HEK293T (cell line): ENCODE measurements around the gene FARP2.
"Not testable (repeated sequence)": the region's sequence is repeated elsewhere in the genome, so short reads cannot be mapped to it uniquely, and the experiment has no call there.

Source experiments
- CTCF ChIA-PET: fragments of 350-600 bp; formaldehyde crosslinking; extraction: SDS; loops from one replicate; lab custom pipeline; 2021; ENCODE audit warnings: antibody characterized with exemption, inconsistent platforms; lab: Yijun Ruan, JAX
- POLR2A ChIA-PET: fragments of 350-600 bp; formaldehyde crosslinking; extraction: SDS; loops from one replicate; lab custom pipeline; 2020; ENCODE audit warnings: antibody characterized with exemption, inconsistent platforms; lab: Yijun Ruan, JAX
- DNase-seq: peaks from one replicate; pipeline ENCODE4 v3.0.0; 2012; ENCODE audit warnings: mixed read lengths; ENCODE audit errors: extremely low spot score
- ARNT ChIP-seq: fragments of 450-650 bp; IDR thresholded peaks from 2 replicates; pipeline ENCODE4 v1.6.1; 2017; ENCODE audit warnings: mild to moderate bottlenecking
- BHLHE40 ChIP-seq: fragments of 450-650 bp; IDR thresholded peaks from 2 replicates; pipeline ENCODE4 v1.6.1; 2016; ENCODE audit warnings: mild to moderate bottlenecking, moderate library complexity, borderline replicate concordance
- CTBP1 ChIP-seq: fragments of 450-650 bp; IDR thresholded peaks from 2 replicates; pipeline ENCODE4 v1.6.1; 2016; ENCODE audit warnings: borderline replicate concordance
- ELF4 ChIP-seq: fragments of 450-650 bp; IDR thresholded peaks from 2 replicates; pipeline ENCODE4 v1.6.1; 2017; ENCODE audit warnings: antibody characterized with exemption
- FOXA1 ChIP-seq: fragments of 450-650 bp; IDR thresholded peaks from 2 replicates; pipeline ENCODE4 v1.6.1; 2016; ENCODE audit warnings: mild to moderate bottlenecking
- FOXK2 ChIP-seq: fragments of 450-650 bp; IDR thresholded peaks from 2 replicates; pipeline ENCODE4 v1.6.1; 2016; ENCODE audit warnings: mild to moderate bottlenecking
- FOXM1 ChIP-seq: fragments of 450-650 bp; IDR thresholded peaks from 2 replicates; pipeline ENCODE4 v1.6.1; 2017; ENCODE audit warnings: mild to moderate bottlenecking, borderline replicate concordance
- HDGF ChIP-seq: fragments of 450-650 bp; IDR thresholded peaks from 2 replicates; pipeline ENCODE4 v1.6.1; 2017; ENCODE audit warnings: antibody characterized with exemption, borderline replicate concordance
- L3MBTL2 ChIP-seq: fragments of 450-650 bp; conservative IDR thresholded peaks from 2 replicates; pipeline ENCODE4 v1.6.1; 2016; ENCODE audit warnings: mild to moderate bottlenecking
- PKNOX1 ChIP-seq: fragments of 450-650 bp; IDR thresholded peaks from 2 replicates; pipeline ENCODE4 v1.6.1; 2016
- SUZ12 ChIP-seq: fragments of 450-650 bp; IDR thresholded peaks from 2 replicates; pipeline ENCODE4 v1.6.1; 2016; ENCODE audit warnings: mild to moderate bottlenecking
- TARDBP ChIP-seq: fragments of 450-650 bp; IDR thresholded peaks from 2 replicates; pipeline ENCODE4 v1.6.1; 2016
- ZNF384 ChIP-seq: fragments of 450-650 bp; IDR thresholded peaks from 2 replicates; pipeline ENCODE4 v1.6.1; 2016

The FARP2 gene

GRCh38 chr2:241393524-241394196 lies 37.6 kb downstream of the FARP2 start:
- ChIA-PET CTCF (no interaction called here), POLR2A (no interaction called here)
- no peak for TF ChIP-seq FOXK2
- TF ChIP-seq PKNOX1, result no peak
- DNase-seq, result no peak

- POLR2A ChIA-PET, CTCF ChIA-PET, DNase-seq: not testable (repeated sequence)
Measured at GRCh38 chr2:241396809-241397208, 40.7 kb downstream of the FARP2 start.

GRCh38 chr2:241399941-241400922 lies 44.1 kb downstream of the FARP2 start:
- POLR2A ChIA-PET, result interaction anchor here (0.9 kb wide), 1 partner anchor 8 kb away, joined by 3 read pairs; no protein-coding TSS in a partner anchor
- DNase-seq, result no peak
- TF ChIP-seq ELF4 (no peak), FOXM1 (no peak), HDGF (no peak), ZNF384 (no peak), SUZ12 (no peak), CTBP1 (no peak), FOXK2 (no peak), FOXA1 (no peak), ARNT (no peak), PKNOX1 (no peak), BHLHE40 (no peak)
- CTCF ChIA-PET, result no interaction called here

GRCh38 chr2:241408849-241409248 lies 52.8 kb downstream of the FARP2 start:
- TF ChIP-seq FOXM1, result no peak
- no peak for TF ChIP-seq FOXA1
- no peak for DNase-seq
- ChIA-PET POLR2A (no interaction called here), CTCF (interaction anchor here (0.6 kb wide), 1 partner anchor 230 kb away, joined by 3 read pairs; no protein-coding TSS in a partner anchor)

GRCh38 chr2:241410739-241411176 lies 54.7 kb downstream of the FARP2 start:
- no peak for DNase-seq
- ChIA-PET CTCF (no interaction called here), POLR2A (no interaction called here)
- no peak for TF ChIP-seq CTBP1

- peak; percentile 65 for TF ChIP-seq PKNOX1
- TF ChIP-seq ARNT, result 0 out of 2 replicates have a peak, but pooled peaks have one; percentile 28
- no peak for TF ChIP-seq BHLHE40
- no peak for TF ChIP-seq SUZ12
- TF ChIP-seq CTBP1, result 0 out of 2 replicates have a peak, but pooled peaks have one; percentile 13
- TF ChIP-seq TARDBP, result no peak
- TF ChIP-seq L3MBTL2, result no peak
- no peak for TF ChIP-seq ELF4
Measured at GRCh38 chr2:241412144-241412543, 56.1 kb downstream of the FARP2 start.

GRCh38 chr2:241413501-241413900 lies 57.4 kb downstream of the FARP2 start:
- CTCF ChIA-PET, POLR2A ChIA-PET, DNase-seq: not testable (repeated sequence)

More at GRCh38 chr2:241412144-241412543, 56.1 kb downstream of the FARP2 start:
- ChIA-PET CTCF (no interaction called here), POLR2A (no interaction called here)
- DNase-seq, result peak; percentile 34
